ENCODE results near the gene LRRC4C. TPM values are rescaled to one million over a fixed set of nuclear protein-coding genes. Genes with fewer than 3 reads are reported as not detected.
"Not testable (repeated sequence)": the region's sequence is repeated elsewhere in the genome, so short reads cannot be mapped to it uniquely, and the experiment has no call there.

LRRC4C gene
- total and polyA plus RNA-seq, 2 donors (not counting 1 experiment from before 2014, with no cell fraction given), result under 0.01 to 0.02 TPM

DNA sequence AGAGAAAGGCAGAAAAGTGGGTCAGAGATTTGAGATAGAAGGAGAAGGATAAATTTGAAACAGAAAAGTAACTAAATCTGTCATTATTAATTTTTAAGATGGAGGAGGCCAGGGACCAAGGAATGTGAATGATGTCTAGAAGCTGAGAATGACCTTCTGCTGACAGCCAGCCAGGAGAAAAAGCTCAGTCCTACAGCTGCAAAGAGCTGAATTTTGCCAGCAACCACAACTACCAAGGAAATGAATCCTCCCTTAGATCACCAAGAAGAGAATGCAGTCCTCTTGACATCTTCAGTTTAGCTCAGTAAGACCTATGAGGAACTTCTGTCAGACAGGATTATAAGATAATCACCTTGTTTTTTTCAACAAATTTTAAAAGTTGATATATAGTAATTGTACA lies 538.2 kb downstream of the LRRC4C start:
- TF ChIP-seq, protein P1, sequence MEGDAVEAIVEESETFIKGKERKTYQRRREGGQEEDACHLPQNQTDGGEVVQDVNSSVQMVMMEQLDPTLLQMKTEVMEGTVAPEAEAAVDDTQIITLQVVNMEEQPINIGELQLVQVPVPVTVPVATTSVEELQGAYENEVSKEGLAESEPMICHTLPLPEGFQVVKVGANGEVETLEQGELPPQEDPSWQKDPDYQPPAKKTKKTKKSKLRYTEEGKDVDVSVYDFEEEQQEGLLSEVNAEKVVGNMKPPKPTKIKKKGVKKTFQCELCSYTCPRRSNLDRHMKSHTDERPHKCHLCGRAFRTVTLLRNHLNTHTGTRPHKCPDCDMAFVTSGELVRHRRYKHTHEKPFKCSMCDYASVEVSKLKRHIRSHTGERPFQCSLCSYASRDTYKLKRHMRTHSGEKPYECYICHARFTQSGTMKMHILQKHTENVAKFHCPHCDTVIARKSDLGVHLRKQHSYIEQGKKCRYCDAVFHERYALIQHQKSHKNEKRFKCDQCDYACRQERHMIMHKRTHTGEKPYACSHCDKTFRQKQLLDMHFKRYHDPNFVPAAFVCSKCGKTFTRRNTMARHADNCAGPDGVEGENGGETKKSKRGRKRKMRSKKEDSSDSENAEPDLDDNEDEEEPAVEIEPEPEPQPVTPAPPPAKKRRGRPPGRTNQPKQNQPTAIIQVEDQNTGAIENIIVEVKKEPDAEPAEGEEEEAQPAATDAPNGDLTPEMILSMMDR (conservative IDR thresholded peaks at IDR 0.05 in 1 of 2, IDR thresholded peaks at IDR 0.05 in 1 of 2; ENCODE audit: low read depth in 1 of 2, low read length in 2 of 2), result no peak
- no peak for TF ChIP-seq EZH2 (IDR thresholded peaks at IDR 0.05; ENCODE audit: low read length, missing control alignments)
- DNase-seq (ENCODE audit: low read depth in 2 of 2), result peak in 1 of 2 donors; percentile 77
- Histone ChIP-seq H3K4me3 (replicated peaks in 1 of 4; ENCODE audit: control extremely low read depth in 1 of 4, insufficient read depth in 1 of 4, low read depth in 3 of 4, low read length in 4 of 4) (no peak overlapping the region), H3K27ac (ENCODE audit: insufficient read depth, low read length) (no peak overlapping the region), H3K79me2 (ENCODE audit: control insufficient read depth, insufficient read depth, low read length) (no peaks in the 10 kb centered on the region), H3K27me3 (ENCODE audit: control insufficient read depth, insufficient read depth, low read length) (no peaks in the 10 kb centered on the region), H3K36me3 (ENCODE audit: control insufficient read depth, insufficient read depth, low read length) (no peaks in the 10 kb centered on the region), H3K4me1 (ENCODE audit: control insufficient read depth, extremely low read depth, insufficient read depth, low read length) (no peaks in the 10 kb centered on the region), H3K9ac (ENCODE audit: insufficient read depth, low read length) (no peak overlapping the region), H3K9me3 (ENCODE audit: control insufficient read depth, insufficient read depth, low read depth, low read length) (no peaks in the 10 kb centered on the region), H2AFZ (ENCODE audit: low read length) (no peak overlapping the region), H3K4me2 (ENCODE audit: extremely low read depth, insufficient read depth, low read length) (no peak overlapping the region), H4K20me1 (ENCODE audit: control insufficient read depth, extremely low read depth, insufficient read depth, low read length) (no peaks in the 10 kb centered on the region)

DNA sequence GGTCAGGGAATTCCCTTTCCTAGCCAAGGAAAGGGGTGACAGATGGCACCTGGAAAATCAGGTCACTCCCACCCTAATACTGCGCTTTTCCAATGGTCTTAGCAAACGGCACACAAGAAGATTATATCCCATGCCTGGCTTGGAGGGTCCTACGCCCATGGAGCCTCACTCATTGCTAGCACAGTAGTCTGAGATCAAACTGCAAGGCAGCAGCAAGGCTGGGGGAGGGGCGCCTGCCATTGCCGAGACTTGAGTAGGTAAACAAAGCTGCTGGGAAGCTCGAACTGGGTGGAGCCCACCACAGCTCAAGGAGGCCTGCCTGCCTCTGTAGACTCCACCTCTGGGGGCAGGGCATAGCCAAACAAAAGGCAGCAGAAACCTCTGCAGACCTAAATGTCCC lies 548.7 kb downstream of the LRRC4C start:
- not testable (repeated sequence) for H3K27ac ChIP-seq (ENCODE audit: insufficient read depth, low read length); H3K4me1 ChIP-seq (ENCODE audit: control insufficient read depth, extremely low read depth, insufficient read depth, low read length)

GRCh38 chr11:40894501-40894900 lies 565.0 kb downstream of the LRRC4C start:
- Histone ChIP-seq H3K9me3 (ENCODE audit: control insufficient read depth, insufficient read depth, low read depth, low read length) (no peaks in the 10 kb centered on the region), H3K9ac (ENCODE audit: insufficient read depth, low read length) (no peak overlapping the region), H3K4me3 (replicated peaks in 1 of 4; ENCODE audit: control extremely low read depth in 1 of 4, insufficient read depth in 1 of 4, low read depth in 3 of 4, low read length in 4 of 4) (no peak overlapping the region), H4K20me1 (ENCODE audit: control insufficient read depth, extremely low read depth, insufficient read depth, low read length) (no peaks in the 10 kb centered on the region), H3K36me3 (ENCODE audit: control insufficient read depth, insufficient read depth, low read length) (no peaks in the 10 kb centered on the region), H3K27me3 (ENCODE audit: control insufficient read depth, insufficient read depth, low read length) (no peaks in the 10 kb centered on the region), H3K79me2 (ENCODE audit: control insufficient read depth, insufficient read depth, low read length) (no peaks in the 10 kb centered on the region), H3K4me2 (ENCODE audit: extremely low read depth, insufficient read depth, low read length) (no peak overlapping the region), H2AFZ (ENCODE audit: low read length) (no peak overlapping the region), H3K27ac (ENCODE audit: insufficient read depth, low read length) (no peak overlapping the region), H3K4me1 (ENCODE audit: control insufficient read depth, extremely low read depth, insufficient read depth, low read length) (no peaks in the 10 kb centered on the region)
- no peak for DNase-seq (ENCODE audit: low read depth in 2 of 2)
- TF ChIP-seq, protein P1 (conservative IDR thresholded peaks at IDR 0.05 in 1 of 2, IDR thresholded peaks at IDR 0.05 in 1 of 2; ENCODE audit: low read depth in 1 of 2, low read length in 2 of 2), result no peak
- no peak for TF ChIP-seq EZH2 (IDR thresholded peaks at IDR 0.05; ENCODE audit: low read length, missing control alignments)

More for the DNA sequence above, 548.7 kb downstream of the LRRC4C start:
- not testable (repeated sequence) for H2AFZ ChIP-seq (ENCODE audit: low read length); H3K36me3 ChIP-seq (ENCODE audit: control insufficient read depth, insufficient read depth, low read length); H3K9me3 ChIP-seq (ENCODE audit: control insufficient read depth, insufficient read depth, low read depth, low read length); H3K79me2 ChIP-seq (ENCODE audit: control insufficient read depth, insufficient read depth, low read length); H3K27me3 ChIP-seq (ENCODE audit: control insufficient read depth, insufficient read depth, low read length); H3K4me2 ChIP-seq (ENCODE audit: extremely low read depth, insufficient read depth, low read length); H3K9ac ChIP-seq (ENCODE audit: insufficient read depth, low read length); H3K4me3 ChIP-seq (replicated peaks in 1 of 4; ENCODE audit: control extremely low read depth in 1 of 4, insufficient read depth in 1 of 4, low read depth in 3 of 4, low read length in 4 of 4); H4K20me1 ChIP-seq (ENCODE audit: control insufficient read depth, extremely low read depth, insufficient read depth, low read length); DNase-seq (ENCODE audit: low read depth in 2 of 2)

All from fibroblast of lung (primary cell).